Posterior cingulate gyrus (tissue), 11 donors: ENCODE measurements around the gene ARHGDIA.
"Not testable (repeated sequence)": the region's sequence is repeated elsewhere in the genome, so short reads cannot be mapped to it uniquely, and the experiment has no call there.

Experiments used
- DNase-seq, 10 donors: peaks; one replicate each; pipeline versions ENCODE4 v3.0.0 to v3.0.0-alpha.2; 2020 to 2021; ENCODE audit warnings: mixed read lengths in 3 of 10
- intact Hi-C: fragments of 100-400 bp; cut with DNase I; formaldehyde crosslinking; loops from one replicate; pipeline ENCODE4 v1.15.1; 2023

The ARHGDIA gene

DNA sequence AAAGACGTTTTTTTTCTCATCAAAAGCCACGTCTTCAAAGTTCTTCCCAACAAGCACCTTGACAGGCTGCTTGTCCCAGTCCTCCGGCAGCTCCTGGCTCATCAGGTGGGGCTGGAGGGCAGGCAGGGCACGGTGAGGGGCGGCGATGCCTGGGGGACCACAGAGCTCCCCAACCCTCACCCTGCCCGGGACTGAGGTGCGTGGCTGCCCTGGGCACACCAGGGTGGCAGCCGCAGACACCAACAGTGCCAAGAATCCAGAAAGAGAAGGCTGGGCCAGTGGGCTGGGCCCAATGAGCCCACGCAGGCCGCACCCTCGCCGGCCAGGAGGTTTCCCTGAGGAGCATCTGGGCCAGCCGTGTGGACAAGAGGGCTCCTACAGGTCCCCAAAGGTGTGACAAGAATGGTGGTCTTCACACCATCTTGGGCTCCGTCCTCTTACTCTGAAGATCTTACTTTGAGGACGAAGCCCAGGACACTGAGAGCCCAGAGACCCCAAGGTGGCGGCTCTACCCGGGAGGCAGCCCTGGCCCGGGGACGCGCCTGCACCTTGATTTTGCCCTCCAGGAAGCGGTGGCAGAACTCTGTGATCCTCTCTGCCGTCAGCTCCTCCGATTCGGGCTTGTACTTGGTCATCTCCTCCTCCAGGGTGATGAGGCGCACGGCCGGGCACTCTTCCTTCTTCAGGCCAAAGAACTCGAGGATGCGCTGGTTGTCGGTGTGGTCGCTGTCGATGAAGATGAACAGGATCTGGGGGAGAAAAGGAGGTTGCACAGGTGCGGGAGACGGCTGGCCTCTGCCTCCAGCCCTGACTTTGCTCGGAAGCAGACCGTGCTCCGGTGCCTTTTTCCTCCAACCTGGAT, 25.0 kb downstream of the ARHGDIA start:
- no peak for DNase-seq
- intact Hi-C loops = no loop called here

DNA sequence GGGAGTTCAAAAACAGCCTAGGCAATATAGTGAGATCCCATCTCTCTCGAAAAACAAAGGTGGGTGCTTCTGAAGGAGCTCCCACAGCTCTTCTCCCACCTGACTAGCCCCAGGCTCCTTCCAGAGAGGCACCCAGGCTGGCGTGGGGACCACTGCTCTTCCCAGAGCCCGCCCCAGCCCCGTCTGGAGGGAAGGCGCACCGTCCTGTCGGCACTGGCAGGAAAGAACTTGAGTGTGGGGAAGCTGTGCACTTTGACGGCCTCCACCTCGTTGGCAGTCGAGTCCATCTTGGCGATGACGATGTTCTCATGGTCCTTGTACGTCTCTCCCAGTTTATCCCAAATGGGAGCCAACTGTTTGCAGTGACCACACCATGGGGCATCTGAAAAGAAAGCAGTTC, 25.8 kb downstream of the ARHGDIA start:
- DNase-seq = no peak
- intact Hi-C loops = no loop called here

DNA sequence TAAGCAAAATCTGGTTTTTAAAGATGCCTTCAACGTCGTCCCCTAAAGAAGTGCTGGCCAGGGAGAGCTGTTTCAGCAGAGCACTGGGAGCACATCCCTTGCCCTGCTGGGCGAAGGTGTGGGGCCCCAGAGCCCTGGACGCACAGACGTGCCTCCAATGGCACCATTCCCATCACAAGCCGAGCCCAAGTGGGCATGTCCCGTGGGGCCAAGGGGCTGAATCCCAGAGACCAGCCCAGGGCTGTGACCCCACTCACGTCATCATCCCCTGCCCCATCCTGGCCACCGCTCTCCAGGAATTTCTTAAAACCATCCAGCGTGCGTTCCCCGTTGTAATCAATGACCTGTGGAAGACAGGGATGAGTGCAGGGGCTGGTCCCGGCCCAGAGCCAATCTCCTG, 26.2 kb downstream of the ARHGDIA start:
- DNase-seq = no peak
- intact Hi-C loops = no loop called here

DNA sequence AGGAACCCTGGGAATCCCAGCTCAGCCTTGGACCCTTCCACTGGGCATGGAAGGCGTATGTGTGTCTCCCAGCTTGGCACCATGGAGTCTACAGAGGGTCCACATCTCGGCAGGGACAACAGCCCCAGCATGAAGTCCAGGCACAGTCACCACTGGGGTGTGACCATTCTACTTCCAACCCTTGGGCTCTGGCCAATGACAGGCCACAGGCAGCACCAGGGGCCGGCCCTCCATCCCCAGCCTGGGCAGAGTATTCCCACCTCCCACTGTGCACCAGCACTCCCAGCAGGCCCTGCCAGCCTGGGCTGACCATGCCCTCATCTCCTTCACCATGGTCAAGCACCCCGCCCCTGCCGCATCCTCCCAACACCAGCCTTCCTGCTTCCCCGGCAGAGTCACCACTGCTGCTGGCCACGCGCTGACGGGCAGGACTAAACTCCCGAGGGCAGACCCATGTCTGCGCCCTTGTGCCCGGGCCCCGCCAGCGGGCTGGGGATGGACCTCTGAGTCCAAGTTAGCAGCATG, 26.7 kb downstream of the ARHGDIA start:
- intact Hi-C loops = no loop called here
- DNase-seq = no peak

DNA sequence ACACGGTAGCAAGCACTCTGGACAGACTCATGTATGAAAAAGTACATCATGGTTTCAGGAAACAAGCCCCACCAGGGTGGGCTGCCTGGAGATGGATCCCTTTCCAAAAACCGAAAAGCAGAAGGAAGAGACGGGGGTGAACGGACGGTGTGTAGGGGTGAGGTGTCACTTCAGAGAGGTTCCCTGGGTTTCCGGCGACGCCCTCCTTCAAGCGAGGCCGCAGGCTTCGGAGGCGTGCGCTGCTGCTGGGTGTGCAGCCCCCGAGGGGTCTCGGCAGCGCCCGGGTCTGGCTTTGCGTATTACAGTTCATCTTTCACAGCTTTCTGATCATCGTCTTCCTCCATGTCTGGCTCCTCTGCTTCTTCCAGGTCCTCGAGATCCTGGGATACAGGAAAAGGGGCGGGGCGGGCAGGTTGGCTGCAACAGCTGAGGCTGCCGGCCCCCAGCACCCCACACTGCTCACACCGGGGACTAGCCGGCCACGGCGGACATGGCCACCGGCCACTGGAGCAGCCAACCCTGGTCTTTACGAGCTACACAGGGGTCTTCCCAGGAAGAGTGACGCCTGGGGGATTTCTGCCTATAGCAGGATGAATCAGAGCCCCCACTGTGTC, 27.3 kb downstream of the ARHGDIA start:
- DNase-seq = no peak
- intact Hi-C loops = no loop called here

DNA sequence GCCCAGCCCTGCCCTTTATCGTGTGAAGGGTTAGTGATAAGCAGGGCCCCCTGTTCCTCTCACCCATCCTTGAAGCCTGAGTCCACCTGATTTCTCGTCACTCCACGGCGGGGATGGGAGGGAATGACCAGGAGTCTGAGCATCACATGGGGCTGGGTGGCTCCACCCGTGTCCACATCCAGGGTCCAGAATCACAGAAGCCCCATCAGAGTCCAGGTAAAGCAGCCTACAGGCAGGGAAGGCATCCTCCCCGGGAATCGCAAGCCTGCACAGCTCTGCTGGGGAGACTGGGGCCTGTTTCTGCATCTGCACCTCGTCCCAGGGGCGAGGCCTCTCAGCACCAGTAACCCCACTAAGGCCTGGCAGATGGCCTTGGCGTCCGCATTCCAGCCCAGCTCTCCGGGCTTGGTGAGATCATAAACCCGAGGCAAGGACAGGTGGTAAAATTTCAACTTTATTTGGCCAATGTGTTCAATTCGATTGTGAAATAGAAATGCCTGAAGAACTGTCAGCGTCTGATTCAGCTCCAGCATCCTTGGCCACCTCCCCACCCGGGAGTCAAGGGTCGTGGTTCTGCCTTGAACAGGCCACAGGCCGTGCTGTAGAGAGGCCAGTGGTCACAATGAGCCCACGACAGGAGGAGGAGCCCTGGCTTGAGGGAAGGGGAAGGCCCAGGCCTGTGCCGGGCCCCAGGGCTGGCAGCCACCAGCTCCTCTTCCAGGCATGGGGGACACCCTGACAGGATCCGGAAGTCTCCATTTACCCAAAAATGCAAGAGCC, 28.2 kb downstream of the ARHGDIA start:
- DNase-seq = no peak
- intact Hi-C loops = no loop called here

DNA sequence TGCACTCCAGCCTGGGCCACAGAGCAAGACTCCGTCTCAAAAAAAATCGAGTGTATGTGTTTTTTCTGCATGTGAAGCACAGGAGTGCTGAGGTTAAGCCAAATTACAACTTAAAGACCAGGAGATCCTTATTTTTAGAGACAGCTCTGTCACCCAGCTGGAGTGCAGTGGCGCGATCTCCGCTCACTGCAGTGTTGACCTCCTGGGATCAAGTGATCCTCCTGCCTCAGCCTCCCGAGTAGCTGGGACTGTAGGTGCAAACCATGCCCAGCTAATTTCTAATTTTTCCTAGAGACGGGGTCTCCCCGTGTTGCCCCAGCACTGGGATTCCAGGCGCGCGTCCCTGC, 28.8 kb downstream of the ARHGDIA start:
- intact Hi-C loops = no loop called here

DNA sequence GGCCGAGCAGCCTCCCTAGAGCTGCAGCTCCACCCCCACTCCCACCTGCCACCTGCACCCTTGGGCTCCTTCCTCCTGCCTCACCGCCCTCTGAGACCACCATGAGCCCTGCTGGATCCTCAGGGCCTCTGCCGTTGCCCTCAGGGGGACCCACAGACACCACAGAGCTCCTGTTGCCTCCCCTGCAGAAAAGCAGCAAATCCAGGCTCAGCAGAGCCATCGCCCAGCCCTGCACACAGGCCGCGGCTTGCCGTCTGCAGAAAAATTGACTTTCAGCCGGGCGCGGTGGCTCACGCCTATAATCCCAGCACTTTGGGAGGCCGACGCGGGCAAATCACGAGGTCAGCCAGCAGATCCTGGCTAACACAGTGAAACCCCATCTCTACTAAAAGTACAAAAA, 29.3 kb downstream of the ARHGDIA start:
- intact Hi-C loops = no loop called here
- no peak for DNase-seq

More for the DNA sequence above, 28.8 kb downstream of the ARHGDIA start:
- no peak for DNase-seq

DNA sequence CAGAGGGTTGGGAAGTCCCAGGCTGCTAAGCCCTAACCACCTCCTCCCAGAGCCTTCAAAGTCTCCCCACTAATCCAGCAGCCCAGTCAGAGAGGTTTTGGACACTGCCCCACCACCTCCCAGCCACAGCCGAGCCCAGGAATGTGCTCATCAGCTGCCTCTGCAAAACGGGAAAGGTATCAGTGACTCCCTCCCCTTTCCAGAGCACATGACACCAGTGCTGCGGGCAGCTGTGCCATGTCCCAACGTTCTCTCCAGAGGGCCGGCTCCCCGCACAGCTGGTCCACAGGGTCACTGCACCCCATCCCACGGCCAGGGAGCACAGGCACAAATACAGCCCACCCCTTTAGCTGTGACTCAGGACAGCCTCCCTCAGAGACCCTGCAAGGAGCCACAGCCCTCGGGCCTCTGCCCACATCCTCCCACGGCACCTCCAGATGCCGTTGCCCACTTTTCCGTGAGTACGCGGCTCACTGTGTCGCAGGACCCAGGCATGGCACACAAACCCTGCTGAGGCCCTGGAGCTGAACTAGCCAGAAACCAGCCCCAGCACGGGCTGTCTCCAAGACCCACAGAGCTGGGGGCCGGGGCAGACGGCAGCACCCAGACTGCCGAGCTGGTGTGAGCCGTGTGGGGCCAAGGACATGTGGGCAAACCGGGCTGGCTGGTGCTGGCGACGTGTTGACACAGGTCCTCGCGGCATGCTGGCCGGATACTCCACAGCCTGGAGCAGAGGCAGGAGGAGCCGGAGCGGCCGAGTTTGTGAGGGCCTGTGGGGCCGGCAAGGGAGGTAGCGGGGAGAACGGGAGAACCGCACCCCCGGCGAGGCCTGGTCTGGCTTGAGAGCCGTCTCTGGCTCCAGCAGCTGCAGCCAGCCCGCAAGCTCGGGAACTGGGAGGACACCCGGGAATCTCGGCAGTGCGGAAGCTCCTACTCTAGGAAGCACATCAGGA, 30.0 kb downstream of the ARHGDIA start:
- no peak for DNase-seq

DNA sequence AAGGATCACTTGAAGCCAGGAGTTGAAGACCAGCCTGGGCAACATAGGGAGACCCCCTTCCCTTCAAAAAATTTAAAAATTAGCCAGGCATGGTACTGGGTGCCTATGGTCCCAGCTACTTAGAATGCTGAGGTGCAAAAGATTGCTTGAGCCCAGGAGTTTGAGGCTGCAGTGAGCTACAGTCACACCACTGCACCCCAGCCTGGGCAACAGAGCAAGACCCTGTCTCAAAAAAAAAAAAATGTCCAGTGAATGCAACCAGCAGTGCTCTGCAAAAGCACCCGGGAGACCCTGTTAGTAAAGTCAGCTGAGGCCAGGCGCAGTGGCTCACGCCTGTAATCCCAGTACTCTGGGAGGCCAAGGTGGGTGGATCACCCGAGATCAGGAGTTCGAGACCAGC, 31.1 kb downstream of the ARHGDIA start:
- intact Hi-C loops, DNase-seq: not testable (repeated sequence)

More for the DNA sequence above, 30.0 kb downstream of the ARHGDIA start:
- intact Hi-C loops = no loop called here

DNA sequence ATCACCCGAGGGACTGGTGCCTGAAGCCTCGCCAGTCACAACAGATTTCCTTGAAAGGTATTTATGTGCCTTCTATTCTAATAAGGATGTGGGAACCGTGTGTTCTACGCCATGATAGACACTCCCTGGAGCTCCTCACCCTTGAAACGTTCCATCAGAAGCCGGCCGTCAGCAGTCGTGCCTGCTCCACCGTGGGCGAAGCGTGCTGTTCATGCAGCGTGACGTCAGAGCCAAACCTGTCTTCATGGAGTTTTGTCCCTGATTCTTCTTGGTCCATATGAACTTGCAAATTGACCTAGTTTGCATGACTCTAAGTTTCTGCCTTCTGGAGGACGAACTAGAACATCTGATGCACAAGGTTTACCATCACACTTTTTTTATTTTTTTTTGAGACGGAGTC, 31.8 kb downstream of the ARHGDIA start:
- intact Hi-C loops = no loop called here
- no peak for DNase-seq

DNA sequence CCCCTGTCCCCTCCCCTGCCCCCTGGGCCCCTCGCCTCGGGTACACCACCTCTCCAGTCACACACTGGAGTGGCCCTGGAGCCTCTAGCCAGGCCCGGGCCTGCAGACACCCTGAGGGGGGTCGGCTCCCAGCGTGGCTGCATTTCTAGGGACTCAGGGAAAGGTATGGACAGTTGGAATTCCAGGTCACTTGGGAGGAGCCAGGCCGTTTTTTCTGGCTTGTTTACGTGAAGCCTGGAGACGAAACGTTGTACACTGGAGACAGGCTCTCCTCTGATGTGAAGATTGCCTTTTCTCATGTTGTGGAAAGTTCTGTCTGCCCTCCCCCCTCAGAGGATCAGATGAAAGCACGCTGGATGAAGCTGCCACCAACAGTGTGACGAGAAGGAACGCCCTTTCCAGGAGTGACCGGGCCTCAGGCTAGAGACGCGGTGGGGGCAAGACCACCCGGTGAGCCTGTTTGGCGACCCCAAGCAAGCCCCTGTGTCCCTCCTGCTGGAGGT, 32.3 kb downstream of the ARHGDIA start:
- intact Hi-C loops = no loop called here
- DNase-seq = no peak

DNA sequence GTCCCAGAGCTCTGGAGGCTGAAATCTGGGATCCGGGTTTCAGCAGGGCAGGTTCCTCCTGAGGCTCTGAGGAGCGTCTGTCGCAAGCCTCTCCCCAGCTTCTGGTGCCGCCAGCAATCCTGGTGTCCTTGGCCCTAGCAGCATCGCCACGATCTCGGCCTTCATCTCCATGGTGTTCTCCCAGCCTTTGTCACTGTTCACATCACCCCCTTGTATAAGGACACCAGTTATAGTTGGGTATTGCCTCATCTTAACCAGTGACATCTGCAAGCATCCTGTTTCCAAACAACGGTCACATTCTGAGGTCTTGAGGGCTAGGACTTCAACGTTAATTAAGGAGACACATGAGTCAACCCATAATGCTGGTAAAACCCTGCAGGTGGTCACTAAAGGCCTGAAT, 33.5 kb downstream of the ARHGDIA start:
- intact Hi-C loops = no loop called here
- DNase-seq = no peak

DNA sequence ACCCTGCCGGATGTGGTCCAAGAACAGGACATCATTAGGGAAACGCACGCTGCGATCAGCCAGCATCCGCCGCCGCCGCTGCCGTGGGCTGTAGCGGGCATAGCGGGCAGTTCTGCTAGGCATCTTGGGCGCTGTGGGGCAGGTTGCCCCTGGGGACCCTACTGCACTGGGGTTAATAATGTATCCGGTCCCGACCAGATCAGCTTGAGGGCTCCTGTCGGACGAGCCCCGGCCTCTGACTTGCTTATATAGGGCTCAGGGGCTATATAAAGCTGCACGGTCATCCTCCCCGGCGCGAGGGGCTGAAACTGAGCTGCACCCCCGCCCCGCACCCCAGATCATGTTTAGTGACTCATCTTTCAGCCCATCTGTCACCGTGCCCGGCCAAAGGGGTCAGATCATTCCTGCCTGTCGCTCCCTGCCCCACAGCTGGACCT, 36.3 kb downstream of the ARHGDIA start, which contains the start of gene PPP1R27:
PPP1R27 (minus strand) TSS at position 220 of the 437 bp plus-strand sequence; CDS start at position 123, 97 bp downstream.
- DNase-seq = no peak
- intact Hi-C loops = no loop called here

DNA sequence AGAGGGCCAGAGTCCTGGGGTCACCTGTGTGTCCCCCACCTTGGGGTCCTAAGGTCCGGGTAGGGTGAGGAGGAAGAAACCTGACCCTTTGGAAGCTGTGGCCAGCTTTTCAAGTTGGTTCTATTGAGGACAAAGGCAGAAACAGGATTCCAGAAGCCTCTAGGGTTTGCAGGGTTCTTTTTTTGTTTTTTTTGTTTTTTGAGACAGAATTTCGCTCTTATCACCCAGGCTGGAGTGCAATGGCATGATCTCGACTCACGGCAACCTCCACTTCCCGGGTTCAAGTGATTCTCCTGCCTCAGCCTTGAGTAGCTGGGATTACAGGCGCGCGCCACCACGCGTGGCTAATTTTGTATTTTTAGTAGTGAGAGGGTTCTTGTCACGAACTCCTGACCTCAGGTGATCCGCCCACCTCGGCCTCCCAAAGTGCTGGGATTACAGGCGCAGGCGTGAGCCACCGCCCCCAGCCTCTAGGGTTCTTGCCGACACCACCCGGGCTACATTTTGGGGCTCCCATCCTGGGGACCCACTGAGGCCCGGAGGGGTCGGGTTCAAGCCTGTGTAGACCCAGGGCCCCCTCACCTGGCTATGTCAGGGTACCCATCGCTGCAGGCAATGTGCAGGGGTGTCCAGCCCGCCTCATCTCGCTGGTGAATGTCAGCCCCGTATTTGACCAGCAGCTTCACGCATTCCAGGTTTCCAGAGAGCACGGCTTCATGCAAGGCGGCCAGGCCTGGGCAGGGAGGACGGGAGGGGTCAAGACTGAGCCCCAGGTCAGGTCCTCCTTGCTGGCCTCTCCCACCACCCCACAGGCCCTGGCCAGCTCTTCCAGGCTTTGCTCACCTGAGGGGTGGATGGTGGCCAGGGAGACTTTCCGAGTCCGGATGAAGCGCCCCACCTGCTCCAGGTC, 37.0 kb downstream of the ARHGDIA start:
- no peak for DNase-seq
- intact Hi-C loops = loop anchor here (1.0 kb wide), 1 partner anchor 26 kb away; the partner anchor contains the start of gene P4HB

DNA sequence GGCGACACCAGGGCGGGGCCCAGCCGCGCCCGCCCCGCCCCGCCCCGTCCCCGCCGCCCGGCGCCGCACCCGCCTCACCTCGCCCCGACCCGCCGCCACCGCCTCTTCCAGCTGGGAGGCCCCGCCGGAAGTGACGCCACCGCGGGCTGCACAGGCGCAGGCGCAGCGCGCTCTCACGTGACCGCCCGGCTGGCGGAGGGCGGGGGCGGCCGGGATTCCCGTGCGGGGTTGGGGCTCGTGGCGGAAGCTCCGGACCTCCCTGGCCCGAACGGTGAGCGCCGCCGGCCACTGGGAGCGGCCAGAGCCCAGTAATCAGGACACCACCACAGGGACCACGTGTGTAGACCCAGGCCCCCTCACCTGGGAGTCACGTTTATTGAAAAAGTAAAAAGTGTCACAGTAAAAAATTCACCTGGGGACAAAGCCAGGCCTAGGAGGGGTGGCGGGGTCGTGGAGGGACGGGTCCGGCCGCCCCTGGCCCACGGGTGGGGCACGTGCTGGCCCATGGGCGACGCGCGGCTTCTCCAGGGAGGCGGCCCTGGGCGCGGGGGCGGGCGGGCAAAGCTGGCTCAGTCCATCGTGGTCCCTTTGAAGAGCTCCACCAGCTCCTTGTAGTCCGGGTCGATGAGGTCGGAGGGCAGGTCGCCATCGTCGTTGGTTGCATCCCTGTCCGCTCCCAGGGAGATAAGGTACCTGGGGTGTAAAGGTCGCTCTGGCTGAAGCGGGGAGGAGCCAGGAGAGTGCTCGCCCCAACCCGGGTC, 37.8 kb downstream of the ARHGDIA start, which contains the start of gene MCRIP1:
MCRIP1 (minus strand) TSS at position 132 of the 761 bp plus-strand sequence. CDS start 8,785 bp downstream, outside the sequence.
- DNase-seq = peak; percentile 84 to 99 (median 90)
- intact Hi-C loops = loop anchor here (1.0 kb wide), 1 partner anchor 27 kb away; the partner anchor contains the start of gene P4HB

DNA sequence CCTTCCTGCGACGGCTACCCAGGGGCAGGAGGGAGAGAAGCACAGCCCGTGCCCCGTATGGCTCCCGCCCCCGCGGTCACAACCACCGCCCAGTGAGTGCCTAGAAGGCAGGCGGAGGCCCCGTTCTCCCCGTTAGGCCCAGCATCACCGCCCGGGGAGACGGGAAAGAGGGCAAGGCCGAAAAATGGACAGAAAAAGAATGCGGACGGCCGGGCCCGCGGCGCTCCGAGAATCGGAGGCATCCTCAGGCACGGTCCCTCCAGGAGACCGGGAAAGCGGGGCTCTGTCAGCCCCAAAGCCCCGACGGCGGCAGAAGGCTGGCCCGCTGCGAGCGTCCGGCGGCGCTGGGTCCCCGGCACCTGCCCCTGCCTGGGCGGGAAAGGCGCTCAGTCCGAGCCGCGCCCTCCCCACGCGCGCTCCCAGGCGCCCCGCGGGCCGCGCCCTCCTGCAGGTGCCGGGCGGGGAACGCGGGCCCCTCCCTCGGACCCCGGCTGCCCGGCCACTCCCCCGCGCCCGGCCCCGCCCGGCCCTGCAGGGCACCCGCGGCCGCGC, 38.5 kb downstream of the ARHGDIA start:
- intact Hi-C loops = loop anchor here (1.0 kb wide), 1 partner anchor 28 kb away; the partner anchor contains the start of gene P4HB
- DNase-seq = peak in 2 of 10 donors; percentile 18 to 28
